ENCODE data around the gene ARHGAP32. TPM values are rescaled to one million over a fixed set of nuclear protein-coding genes. Genes with fewer than 3 reads are reported as not detected.
"Not testable (repeated sequence)": the region's sequence is repeated elsewhere in the genome, so short reads cannot be mapped to it uniquely, and the experiment has no call there.

Gene ARHGAP32
- total and polyA plus RNA-seq, 2 experiments from 2014 or later, result 4.0 to 13.0 TPM

DNA sequence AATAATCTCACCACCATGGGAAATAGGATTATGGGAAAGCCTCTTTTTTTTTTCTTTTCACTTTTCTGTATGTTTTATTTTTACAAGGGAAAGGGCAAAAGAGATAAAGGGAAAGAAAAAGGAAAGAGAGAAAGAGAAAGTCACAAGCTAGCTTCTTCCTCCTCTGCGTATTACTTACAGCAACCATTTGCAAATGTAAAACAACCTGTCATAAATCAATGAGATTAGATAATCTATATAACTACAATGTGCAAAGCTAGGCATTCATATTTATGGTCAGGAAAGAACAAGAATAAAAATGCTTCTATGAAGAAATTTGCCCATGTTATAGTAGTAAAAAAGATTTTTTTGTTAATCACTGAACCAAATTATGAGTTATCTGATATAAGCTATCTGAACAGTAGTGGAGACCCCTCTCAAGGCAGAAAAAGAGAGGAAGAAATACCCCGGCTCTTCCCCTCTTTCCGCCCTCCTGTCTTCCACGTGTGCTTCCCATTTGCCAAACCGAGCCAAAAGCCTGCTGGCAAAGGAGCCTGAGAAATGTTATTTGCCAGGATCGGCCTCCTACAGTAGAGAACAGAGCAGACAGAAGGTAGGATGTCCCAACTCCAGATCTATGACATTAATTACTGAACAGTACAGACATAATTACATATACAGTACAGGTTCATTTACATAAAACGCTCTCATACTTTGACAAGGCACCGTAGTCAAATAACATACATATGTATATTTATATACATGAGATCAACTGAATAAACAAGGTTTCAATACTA, 50.2 kb downstream of the ARHGAP32 start:
- Histone ChIP-seq H3K27ac (no peak overlapping the region), H3K36me3 (no peaks in the 10 kb centered on the region), H3K9me3 (ENCODE audit: low read depth) (no peaks in the 10 kb centered on the region), H3K4me3 (no peak overlapping the region), H3K27me3 (no peaks in the 10 kb centered on the region), H3K4me1 (ENCODE audit: low read depth) (no peaks in the 10 kb centered on the region)
- DNase-seq (ENCODE audit: low read depth in 1 of 2, low spot score in 1 of 2), result peak in 1 of 2 donors; percentile 38
- TF ChIP-seq, protein P1, sequence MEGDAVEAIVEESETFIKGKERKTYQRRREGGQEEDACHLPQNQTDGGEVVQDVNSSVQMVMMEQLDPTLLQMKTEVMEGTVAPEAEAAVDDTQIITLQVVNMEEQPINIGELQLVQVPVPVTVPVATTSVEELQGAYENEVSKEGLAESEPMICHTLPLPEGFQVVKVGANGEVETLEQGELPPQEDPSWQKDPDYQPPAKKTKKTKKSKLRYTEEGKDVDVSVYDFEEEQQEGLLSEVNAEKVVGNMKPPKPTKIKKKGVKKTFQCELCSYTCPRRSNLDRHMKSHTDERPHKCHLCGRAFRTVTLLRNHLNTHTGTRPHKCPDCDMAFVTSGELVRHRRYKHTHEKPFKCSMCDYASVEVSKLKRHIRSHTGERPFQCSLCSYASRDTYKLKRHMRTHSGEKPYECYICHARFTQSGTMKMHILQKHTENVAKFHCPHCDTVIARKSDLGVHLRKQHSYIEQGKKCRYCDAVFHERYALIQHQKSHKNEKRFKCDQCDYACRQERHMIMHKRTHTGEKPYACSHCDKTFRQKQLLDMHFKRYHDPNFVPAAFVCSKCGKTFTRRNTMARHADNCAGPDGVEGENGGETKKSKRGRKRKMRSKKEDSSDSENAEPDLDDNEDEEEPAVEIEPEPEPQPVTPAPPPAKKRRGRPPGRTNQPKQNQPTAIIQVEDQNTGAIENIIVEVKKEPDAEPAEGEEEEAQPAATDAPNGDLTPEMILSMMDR (IDR thresholded peaks at IDR 0.05; ENCODE audit: low read depth, low read length), result no peak

DNA sequence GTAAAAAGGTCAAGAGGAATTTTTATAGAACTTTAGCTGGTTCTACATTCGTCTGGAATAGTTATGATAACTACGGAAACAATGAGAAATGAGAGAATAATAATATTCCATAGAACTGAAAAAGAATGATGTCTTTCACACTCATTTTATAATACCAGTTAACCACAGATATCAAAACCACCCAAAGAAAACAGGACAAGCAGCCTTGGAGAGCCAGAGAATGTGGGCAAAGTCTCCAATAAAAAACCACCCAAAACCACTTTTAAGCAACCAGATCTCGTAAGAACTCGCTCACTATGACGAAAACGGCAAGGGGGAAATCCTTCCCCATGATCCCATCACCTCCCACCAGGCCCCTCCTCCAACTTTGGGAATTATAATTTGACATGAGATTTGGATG, 60.8 kb downstream of the ARHGAP32 start:
- H3K27ac ChIP-seq, result no peak overlapping the region
- no peaks in the 10 kb centered on the region for H3K27me3 ChIP-seq
- no peak overlapping the region for H3K4me3 ChIP-seq
- no peaks in the 10 kb centered on the region for H3K36me3 ChIP-seq
- no peak for DNase-seq (ENCODE audit: low read depth in 1 of 2, low spot score in 1 of 2)
- H3K9me3 ChIP-seq (ENCODE audit: low read depth), result peaks cover 3% of the 10 kb centered on the region
- TF ChIP-seq, protein P1 (IDR thresholded peaks at IDR 0.05; ENCODE audit: low read depth, low read length), result no peak
- H3K4me1 ChIP-seq (ENCODE audit: low read depth), result no peaks in the 10 kb centered on the region

DNA sequence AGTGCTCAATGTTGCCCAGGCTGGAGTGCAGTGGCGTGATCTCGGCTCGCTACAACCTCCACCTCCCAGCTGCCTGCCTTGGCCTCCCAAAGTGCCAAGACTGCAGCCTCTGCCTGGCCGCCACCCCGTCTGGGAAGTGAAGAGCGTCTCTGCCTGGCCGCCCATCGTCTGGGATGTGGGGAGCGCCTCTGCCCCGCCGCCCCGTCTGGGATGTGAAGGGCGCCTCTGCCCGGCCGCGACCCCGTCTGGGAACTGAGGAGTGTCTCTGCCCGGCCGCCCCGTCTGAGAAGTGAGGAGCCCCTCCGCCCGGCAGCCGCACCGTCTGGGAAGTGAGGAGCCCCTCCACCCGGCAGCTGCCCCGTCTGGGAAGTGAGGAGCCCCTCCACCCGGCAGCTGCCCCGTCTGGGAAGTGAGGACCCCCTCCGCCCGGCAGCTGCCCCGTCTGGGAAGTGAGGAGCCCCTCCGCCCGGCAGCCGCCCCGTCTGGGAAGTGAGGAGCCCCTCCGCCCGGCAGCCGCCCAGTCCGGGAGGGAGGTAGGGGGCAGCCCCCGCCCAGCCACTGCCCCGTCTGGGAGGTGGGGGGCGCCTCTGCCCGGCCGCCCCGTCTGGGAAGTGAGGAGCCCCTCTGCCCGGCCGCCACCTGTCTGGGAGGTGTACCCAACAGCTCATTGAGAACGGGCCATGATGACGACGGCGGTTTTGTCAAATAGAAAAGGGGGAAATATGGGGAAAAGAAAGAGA, 63.1 kb downstream of the ARHGAP32 start:
- not testable (repeated sequence) for H3K27ac ChIP-seq; H3K36me3 ChIP-seq; H3K4me3 ChIP-seq; H3K9me3 ChIP-seq (ENCODE audit: low read depth); H3K27me3 ChIP-seq; H3K4me1 ChIP-seq (ENCODE audit: low read depth); DNase-seq (ENCODE audit: low read depth in 1 of 2, low spot score in 1 of 2)

DNA sequence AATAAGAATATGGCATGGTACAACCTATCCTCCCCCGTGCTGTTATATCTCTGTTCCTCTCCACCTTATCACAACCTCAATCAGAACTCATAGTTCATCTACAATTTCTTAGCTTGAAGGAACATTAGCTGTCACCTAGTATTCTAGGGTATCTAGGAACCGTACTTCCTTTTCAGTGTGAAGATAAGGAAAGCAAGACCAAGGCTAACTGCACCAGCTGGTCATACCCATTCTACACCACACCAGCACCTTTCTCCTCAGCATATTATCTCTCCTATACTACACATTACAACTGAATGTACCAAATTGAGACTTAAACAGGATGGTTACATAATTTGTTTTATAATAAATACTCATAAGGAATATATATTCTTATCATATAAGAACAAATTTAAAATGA, 73.1 kb downstream of the ARHGAP32 start:
- peaks cover 7% of the 10 kb centered on the region for H3K27me3 ChIP-seq
- DNase-seq (ENCODE audit: low read depth in 1 of 2, low spot score in 1 of 2), result no peak
- TF ChIP-seq, protein P1 (IDR thresholded peaks at IDR 0.05; ENCODE audit: low read depth, low read length), result no peak
- no peaks in the 10 kb centered on the region for H3K36me3 ChIP-seq
- no peaks in the 10 kb centered on the region for H3K4me1 ChIP-seq (ENCODE audit: low read depth)
- no peak overlapping the region for H3K27ac ChIP-seq
- H3K9me3 ChIP-seq (ENCODE audit: low read depth), result no peaks in the 10 kb centered on the region
- H3K4me3 ChIP-seq, result no peak overlapping the region

DNA sequence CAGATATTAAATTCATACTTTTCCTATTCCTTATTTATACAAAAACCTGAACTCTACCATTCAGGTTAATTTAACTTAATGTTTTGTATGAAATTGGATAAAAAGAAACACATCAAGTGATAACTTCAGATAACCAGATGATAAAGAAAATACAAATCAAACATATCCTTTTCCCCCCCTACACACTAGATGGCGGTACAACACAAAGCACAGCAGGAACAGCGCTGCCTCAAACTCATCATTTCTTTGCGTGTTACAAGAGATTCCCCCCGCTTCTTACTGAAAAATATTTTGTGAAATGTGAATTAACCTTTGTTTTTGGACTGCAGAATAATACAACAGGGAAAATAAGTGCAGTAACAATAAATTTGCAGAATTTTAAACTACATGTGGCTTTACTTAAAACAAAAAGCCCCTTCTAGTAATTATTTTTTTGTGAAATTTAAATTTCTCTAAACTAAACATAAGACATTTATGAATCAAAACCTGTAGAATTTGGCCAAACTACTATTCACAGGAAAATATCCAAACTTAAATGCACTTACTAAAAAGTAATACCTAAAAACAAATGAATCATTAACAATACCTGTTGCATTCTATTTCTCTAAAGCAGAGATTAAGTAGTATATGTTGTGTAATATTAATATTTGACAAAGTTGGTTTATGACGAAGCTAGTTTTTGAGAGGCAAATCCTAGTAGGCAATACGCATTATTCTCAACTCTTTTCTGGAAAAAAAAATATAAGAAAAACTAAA, 74.4 kb downstream of the ARHGAP32 start:
- Histone ChIP-seq H3K36me3 (no peaks in the 10 kb centered on the region), H3K27ac (no peak overlapping the region), H3K27me3 (peaks cover 10% of the 10 kb centered on the region), H3K9me3 (ENCODE audit: low read depth) (no peaks in the 10 kb centered on the region), H3K4me1 (ENCODE audit: low read depth) (no peaks in the 10 kb centered on the region), H3K4me3 (no peak overlapping the region)
- DNase-seq (ENCODE audit: low read depth in 1 of 2, low spot score in 1 of 2), result peak; percentile 61 to 86
- TF ChIP-seq, protein P1 (IDR thresholded peaks at IDR 0.05; ENCODE audit: low read depth, low read length), result peak; percentile 88

All from cardiac muscle cell (in vitro differentiated cells and primary cell).